ENCODE results near the gene ADORA2B.
"Not testable (repeated sequence)": the region's sequence is repeated elsewhere in the genome, so short reads cannot be mapped to it uniquely, and the experiment has no call there.

ADORA2B gene

GRCh38 chr17:15922586-15922985 is 22.3 kb upstream of the ADORA2B start:
- DNase-seq (ENCODE audit: low spot score) = no peak

GRCh38 chr17:15926039-15926740 is 18.7 kb upstream of the ADORA2B start:
- DNase-seq (ENCODE audit: low spot score) = no peak

GRCh38 chr17:15928286-15928785 is 16.6 kb upstream of the ADORA2B start:
- DNase-seq (ENCODE audit: low spot score) = no peak

- no peak for DNase-seq (ENCODE audit: low spot score)
Measured at GRCh38 chr17:15929941-15930340, 15.0 kb upstream of the ADORA2B start.

GRCh38 chr17:15930426-15930825 is 14.5 kb upstream of the ADORA2B start:
- no peak for DNase-seq (ENCODE audit: low spot score)

- no peak for DNase-seq (ENCODE audit: low spot score)
Measured at GRCh38 chr17:15931394-15931793, 13.5 kb upstream of the ADORA2B start.

- DNase-seq (ENCODE audit: low spot score) = no peak
Measured at GRCh38 chr17:15934866-15935265, 10.1 kb upstream of the ADORA2B start.

DNA sequence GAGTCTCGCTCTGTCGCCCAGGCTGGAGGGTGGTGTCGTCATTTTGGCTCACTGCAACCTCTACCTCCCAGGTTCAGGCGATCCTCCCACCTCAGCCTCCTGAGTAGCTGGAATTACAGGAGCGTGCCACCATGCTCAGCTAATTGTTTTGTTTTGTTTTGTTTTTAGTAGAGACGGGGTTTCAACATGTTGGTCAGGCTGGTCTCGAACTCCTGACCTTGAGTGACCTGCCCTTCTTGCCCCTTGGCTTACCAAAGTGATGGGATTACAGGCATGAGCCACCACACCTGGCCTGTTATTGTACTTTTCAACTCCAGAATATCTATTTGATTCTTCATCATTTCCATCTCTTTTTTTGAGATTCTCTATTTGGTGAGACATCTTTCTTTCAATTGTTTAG is 9.0 kb upstream of the ADORA2B start:
- no peak for DNase-seq (ENCODE audit: low spot score)

DNA sequence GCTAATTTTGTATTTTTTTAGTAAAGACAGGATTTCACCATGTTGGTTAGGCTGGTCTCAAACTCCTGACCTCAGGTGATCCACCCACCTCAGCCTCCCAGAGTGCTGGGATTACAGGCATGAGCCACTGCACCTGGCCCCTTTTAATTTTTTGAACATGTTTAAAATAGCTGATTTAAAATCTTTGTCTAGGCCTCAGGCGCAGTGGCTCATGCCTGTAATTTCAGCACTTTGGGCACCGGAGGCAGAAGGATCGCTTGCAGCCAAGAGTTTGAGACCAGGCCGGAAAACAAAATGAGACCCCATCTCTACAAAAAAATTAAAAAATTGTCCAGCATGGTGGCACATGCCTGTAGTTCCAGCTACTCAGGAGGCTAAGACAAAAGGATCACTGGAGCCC is 8.4 kb upstream of the ADORA2B start:
- not testable (repeated sequence) for DNase-seq (ENCODE audit: low spot score)

- no peak for DNase-seq (ENCODE audit: low spot score)
Measured at GRCh38 chr17:15941781-15942180, 3.1 kb upstream of the ADORA2B start.

DNA sequence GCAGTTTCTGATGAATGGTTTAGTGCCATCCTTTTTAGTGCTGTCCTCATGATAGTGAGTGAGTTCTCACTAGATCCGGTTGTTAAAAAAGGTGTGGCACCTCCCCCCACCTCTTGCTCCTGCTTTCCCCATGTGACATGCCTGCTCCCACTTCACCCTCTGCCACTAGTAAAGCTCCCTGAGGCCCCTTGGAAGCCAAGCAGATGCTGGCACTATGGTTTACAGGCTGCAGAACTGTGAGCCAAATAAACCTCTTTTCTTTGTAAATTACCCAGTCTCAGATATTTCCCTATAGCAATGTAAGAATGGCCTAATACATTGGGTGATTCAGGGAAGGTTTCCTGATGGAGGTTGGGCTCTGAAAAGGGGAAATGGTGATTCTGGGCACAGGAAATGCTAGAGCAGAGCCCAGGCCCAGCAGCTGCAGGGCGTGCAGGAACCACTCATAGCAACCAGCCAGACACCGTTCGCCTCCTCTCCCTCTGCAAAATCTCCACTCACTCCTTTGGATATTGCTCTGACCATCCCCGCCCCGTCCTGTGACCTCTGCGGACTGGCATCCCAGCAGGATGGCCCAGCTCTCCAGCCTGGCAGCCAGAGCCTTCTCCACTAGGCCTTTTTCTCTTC is 2.6 kb upstream of the ADORA2B start:
- no peak for DNase-seq (ENCODE audit: low spot score)

GRCh38 chr17:15943971-15944758 is 765 bp upstream of the ADORA2B start:
- no peak for DNase-seq (ENCODE audit: low spot score)

DNA sequence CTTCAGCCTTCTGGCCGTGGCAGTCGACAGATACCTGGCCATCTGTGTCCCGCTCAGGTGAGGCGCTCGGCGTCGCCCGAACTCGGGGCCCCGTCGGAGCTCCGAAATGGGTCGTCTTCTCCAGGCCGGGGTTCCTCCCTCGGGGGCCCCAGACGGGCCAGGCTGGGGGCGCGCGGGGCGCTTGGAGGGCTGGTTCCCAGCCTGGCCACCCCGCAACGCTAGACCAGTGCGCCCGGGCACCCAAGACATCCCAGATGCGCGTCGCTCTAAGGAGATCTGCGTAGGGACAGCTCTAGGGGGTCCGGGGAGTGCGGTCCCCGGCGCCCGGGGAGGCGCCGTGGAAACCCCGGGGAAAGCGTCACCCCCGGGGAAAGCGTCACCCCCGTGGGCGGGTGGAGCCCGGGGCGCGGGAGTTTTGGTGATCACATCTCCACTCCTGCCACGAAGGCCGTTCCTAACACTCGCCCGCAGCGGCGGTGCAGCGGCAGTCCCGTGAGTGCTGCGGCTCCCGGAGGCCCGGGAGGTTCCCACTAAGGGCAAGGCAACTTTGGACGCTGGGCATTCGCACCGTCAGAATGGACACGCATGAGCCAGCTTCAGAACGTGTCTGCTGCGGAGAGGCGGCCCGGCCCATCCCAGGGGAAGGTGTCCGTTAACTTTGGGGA is 729 bp downstream of the ADORA2B start:
- DNase-seq (ENCODE audit: low spot score) = no peak

- no peak for DNase-seq (ENCODE audit: low spot score)
Measured at GRCh38 chr17:15946611-15947120, 1.7 kb downstream of the ADORA2B start.

DNA sequence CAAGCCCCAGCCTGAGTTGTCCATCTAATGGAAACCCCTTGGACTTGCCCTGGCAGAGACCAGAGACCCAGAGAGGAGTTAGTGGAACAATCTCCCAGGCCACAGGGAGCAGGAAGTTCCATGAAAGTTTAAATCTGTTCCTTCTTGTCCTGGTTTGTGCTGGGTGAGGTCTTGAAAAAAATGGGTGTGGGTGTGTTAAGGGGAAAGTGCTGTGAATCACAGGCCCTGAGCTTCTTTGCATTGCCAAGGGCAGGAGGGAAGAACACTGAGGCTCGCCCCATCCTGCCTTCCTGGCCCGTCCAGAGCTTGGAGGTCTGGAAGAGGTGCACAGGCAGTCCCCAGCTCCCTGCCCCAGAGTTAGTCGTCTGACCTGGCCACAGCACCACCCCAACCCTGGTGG is 2.3 kb downstream of the ADORA2B start:
- DNase-seq (ENCODE audit: low spot score) = no peak

- no peak for DNase-seq (ENCODE audit: low spot score)
Measured at GRCh38 chr17:15947976-15948752, 3.2 kb downstream of the ADORA2B start.

DNA sequence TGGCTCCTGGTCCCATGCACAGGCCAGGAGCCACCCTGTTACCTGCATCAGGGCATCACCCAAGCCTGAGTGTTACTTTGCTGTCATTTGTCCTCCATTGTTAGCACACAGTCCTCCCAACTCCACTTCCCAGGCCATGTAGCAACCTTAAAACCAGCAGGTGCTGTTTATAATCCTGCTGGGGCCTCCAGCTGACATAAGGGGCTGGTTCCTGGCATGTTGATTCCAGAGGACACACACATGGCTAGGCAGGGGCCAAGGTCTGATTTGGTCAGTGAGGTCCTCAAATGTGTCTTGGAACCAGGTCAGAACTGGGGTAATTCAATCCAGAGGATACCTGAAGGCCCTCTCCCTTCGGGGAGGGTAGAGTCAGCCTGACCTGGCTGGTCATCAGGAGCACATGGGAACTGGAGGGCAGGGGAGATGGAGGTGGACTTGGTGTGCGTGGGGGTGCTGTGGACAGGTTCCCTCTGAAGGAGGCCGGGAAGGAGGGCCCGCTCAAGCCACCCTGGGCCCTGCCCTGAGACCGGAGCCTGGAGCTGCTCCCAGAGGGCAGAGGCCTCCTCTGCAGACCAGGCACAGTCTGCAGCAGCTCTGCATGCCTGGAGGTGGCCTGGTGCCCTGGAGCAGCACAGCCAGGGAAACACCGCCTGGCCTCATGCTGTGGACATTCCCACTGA is 6.6 kb downstream of the ADORA2B start:
- no peak for DNase-seq (ENCODE audit: low spot score)

DNA sequence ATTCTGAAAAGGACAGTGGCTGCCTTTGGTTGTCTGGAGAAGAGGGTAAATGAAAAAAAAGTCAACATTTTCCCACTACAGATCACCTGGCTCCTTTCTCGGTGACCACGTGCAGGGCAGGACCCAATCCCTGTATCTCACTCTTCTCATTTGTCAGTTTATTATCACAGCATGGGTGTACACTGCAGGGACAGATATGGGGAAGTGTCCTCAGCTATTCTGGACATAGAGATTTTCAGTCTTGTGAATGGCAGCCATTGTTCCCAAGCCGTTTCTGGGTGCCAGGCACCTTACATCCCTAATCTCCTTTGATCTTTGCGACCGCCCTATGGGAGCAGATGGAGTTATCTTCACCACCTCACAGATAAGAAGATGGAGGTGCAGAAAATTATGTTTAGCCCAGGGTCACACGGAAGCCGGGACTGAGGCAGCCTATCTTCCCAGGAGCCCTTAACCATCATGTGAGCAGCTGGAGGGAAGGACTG is 7.2 kb downstream of the ADORA2B start:
- DNase-seq (ENCODE audit: low spot score) = no peak

DNA sequence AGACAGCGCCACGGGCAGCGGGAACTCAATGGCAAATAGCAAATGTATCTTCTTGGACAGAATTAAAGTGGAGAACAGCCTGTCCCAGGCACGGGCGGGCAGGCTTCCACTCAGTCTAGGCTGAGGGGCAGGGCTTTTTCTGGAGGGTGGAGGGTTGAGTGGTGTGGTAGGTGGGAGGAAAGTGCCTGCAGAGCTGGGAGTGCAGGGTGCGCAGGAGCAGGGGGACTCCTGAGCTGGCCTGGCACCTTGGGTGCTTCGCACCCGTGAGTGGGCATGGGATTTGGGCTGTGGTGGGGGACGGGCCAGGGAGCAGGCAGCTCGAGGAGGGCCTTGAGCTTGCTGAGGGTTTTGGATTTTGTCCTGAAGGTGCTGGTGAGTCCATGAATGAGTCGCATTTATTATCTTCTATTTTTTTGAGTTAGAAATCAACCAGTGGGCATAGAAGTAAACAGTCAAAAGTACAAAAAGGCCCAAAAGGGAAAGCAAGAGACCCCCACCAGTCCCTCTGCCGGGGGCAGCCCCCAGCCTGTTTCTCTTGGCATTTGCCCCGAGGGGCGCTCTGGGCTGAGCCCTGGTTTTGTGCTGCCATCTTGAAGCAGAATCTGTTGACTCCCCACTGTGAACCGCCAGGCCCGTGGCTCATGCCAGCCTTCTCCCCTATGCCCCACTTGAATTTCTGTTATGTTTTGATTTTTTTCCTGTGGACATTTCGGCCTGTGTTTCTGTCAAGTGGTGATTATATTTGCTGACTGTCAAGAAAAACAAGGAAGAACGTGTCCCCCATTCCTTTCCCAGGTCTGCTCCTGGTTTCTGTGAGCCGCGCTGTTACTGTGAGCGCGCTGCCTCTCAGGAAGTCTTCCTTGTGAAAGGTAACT is 8.2 kb downstream of the ADORA2B start:
- no peak for DNase-seq (ENCODE audit: low spot score)

- DNase-seq (ENCODE audit: low spot score) = no peak
Measured at GRCh38 chr17:15954222-15954621, 9.3 kb downstream of the ADORA2B start.

Data from activated CD4-positive, alpha-beta T cell treated with anti-CD3 and anti-CD28 coated beads, Interleukin-2, Interleukin-4, amounts not matched to agents 100 ng/mL and 50 ng/mL, durations not matched to agents 16 hours and 8 hours (primary cell).